Putamen (tissue), 1 donor: ENCODE measurements around the gene RRAD.
"Not testable (repeated sequence)": the region's sequence is repeated elsewhere in the genome, so short reads cannot be mapped to it uniquely, and the experiment has no call there.

Source experiments
- DNase-seq: peaks from one replicate; pipeline ENCODE4 v3.0.0-alpha.2; 2016; ENCODE audit warnings: low spot score

Gene RRAD

GRCh38 chr16:66925322-66925840 is at the start of gene RRAD:
RRAD (minus strand) TSS chr16:66925535; CDS start chr16:66925179, 356 bp downstream.
- DNase-seq = no peak

- DNase-seq = not testable (repeated sequence)
These were observed 49.6 kb upstream of the RRAD start for GRCh38 chr16:66974932-66975246.

- not testable (repeated sequence) for DNase-seq
These were observed 49.0 kb upstream of the RRAD start for GRCh38 chr16:66974156-66974931.

GRCh38 chr16:66973716-66974115 is 48.4 kb upstream of the RRAD start:
- DNase-seq = no peak

DNA sequence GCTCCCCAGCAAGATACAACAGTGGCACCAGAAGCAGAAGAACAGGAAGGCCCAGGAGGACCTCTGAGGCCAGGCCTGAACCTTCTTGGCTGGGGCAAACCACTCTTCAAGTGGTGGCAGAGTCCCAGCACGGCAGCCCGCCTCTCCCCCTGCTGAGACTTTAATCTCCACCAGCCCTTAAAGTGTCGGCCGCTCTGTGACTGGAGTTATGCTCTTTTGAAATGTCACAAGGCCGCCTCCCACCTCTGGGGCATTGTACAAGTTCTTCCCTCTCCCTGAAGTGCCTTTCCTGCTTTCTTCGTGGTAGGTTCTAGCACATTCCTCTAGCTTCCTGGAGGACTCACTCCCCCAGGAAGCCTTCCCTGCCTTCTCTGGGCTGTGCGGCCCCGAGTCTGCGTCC is 47.6 kb upstream of the RRAD start:
- DNase-seq = no peak

GRCh38 chr16:66970775-66971720 is 45.7 kb upstream of the RRAD start:
- DNase-seq = no peak

- no peak for DNase-seq
These were observed 43.5 kb upstream of the RRAD start for GRCh38 chr16:66968847-66969246.

DNA sequence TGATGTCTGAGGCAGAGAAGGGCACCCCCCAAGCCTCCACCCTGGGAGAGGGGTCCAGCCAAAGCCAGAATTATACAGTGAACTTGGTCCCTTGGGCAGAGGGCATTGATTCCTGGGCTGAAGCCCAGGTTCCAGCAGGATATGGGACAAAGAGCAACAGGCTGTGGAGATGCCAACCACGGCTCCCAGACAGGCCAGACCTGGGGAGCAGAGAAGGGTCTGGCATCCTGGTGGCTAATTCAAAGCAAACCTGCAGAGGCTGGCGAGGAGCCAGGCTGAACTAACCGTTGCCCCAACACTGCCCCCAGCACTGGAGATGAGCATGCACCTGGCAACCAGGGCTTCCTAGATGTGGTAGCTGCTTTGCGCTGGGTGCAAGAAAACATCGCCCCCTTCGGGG is 38.7 kb upstream of the RRAD start:
- DNase-seq = no peak

DNA sequence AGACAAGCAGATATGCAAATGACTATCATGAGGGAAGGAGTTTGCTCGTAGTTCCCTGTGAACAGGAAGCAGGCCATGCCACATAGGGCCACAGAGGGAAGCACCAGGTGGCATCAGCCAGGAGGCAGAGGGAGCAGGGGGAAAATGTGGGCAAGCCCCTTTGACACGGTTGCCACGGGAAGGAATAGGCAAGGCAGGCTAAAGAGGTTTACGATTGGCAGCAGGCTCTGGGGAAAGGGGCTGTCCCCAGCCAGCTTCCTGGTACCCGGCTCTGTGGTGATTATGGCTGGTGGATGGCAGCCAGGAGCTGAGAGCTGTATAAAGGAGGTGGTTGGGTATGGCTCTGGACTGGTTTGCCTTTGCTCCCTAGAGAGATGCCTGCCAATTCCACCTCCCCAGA is 36.6 kb upstream of the RRAD start:
- no peak for DNase-seq

GRCh38 chr16:66961065-66961744 is 35.9 kb upstream of the RRAD start, which contains the start of gene CES3:
CES3 (plus strand) TSS chr16:66961266; CDS start chr16:66961308, 42 bp downstream.
- peak; percentile 42 for DNase-seq

- DNase-seq = no peak
These were observed 34.9 kb upstream of the RRAD start for GRCh38 chr16:66960270-66960669.

DNA sequence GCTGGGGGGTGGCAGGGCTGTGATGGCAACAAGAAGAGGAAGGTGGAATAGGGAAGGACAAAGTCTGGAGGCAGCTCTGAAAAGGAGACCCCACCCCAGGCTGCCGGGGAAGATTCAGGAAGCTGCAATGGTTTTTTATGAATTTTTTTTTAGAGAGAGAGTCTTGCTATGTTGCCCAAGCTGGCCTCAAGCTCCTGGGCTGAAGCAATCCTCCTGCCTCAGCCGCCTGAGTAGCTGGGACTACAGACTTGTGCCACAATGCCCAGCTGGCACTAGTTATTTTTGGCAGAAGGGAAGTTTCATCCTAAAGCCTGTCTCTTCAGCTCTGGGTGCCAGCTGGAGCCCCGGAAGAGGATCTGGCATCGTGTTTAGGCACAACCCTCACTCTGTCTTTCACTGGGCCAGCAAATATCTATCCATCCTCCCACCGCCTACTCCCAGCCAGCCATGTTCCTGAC is 34.4 kb upstream of the RRAD start:
- no peak for DNase-seq

GRCh38 chr16:66958857-66959703 is 33.7 kb upstream of the RRAD start:
- no peak for DNase-seq

DNA sequence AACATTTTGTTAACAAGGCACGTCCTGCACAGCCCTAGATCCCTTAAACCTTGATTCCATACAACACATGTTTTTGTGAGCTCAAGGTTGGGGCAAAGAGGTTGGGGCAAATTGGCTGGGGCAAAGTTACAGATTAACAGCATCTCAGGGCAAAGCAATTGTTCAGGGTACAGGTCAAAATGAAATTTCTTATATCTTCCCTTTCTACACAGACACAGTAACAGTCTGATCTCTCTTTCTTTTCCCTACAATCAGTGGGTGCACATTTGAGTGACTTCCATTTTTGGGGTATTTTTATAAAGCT is 30.8 kb upstream of the RRAD start:
- DNase-seq = not testable (repeated sequence)

DNA sequence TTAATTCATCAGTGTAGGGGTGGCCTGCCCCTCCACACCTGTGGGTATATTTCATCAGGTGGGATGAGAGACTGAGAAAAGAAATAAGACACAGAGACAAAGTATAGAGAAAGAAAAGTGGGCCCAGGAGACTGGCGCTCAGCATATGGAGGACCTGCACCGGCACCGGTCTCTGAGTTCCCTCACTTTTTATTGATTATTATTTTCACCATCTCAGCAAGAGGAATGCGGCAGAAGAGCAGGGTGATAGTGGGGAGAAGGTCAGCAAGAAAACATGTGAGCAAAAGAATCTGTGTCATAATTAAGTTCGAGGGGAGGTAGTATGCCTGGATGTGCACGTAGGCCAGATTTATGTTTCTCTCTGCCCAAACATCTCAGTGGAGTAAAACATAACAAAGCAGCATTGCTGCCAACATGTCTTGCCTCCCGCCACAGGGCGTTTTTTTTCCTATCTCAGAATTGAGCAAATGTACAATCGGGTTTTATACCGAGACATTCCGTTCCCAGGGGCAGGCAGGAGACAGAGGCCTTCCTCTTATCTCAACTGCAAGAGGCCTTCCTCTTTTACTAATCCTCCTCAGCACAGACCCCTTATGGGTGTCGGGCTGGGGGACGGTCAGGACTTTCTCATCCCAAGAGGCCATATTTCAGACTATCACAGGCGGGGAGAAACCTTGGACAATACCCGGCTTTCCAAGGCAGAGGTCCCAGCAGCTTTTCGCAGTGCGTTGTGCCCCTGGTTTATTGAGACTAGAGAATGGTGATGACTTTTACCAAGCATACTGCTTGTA is 30.2 kb upstream of the RRAD start:
- not testable (repeated sequence) for DNase-seq

DNA sequence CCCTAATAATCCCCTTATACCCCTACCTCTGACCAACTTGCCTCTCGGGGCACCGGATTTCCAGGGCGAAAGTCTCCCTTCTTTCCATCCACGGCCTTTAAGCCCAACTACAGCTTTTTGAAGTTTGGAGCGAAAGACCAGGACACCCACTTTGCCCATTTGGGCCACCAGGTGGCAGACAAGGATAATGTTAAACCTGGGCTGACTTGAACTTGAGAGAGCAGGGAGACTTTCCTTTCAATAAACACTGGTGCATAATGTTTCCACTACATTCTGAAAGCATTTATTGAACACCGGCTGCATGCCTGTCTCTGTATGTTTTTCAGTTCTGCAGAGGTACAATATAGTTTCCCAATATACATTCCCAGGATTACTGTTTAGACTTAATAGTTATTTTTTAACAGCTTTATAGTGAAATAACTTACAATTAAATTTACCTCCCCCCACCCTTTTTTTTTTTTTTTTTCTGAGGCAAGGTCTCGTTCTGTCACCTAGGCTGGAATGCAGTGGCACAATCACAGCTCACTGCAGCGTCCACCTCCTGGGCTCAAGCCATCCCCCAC is 28.8 kb upstream of the RRAD start:
- DNase-seq = peak; percentile 56

- no peak for DNase-seq
These were observed 28.2 kb upstream of the RRAD start for GRCh38 chr16:66953462-66954096.

DNA sequence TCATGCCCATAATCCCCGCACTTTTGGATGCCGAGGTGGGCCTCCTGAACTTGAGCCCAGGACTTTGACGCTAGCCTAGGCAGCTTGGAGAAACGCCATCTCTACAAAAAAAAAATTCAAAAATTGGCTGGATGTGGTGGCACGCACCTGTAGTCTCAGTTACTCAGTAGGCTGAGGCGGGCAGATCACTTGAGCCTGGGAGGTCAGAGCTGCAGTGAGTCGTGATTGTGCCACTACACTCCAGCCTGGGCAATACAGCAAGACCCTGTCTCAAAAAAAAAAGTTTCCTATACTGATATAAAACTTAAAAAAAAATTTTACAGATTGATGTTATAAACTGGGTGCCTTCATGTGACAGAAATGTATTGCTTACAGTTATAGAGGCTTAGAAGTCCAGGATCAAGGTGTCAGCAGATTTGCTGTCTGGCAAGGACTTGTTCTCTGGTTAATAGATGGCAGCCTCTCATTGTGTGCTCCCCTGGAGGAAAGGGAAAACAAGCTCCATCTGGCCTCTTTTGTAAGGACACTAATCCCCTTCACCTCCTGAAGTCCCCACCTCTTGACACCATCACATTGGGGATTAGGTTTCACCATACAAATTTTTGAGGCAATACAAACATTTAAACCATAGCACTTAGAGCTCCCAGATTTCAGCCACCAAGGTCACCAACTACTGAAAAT is 27.2 kb upstream of the RRAD start:
- DNase-seq = no peak
